Panc1 (cell line): ENCODE results near the gene CLASRP. TPM values are rescaled to one million over a fixed set of nuclear protein-coding genes. Genes with fewer than 3 reads are reported as not detected.

Experiments
- ATAC-seq: fragments of 200-7000 bp; cut with Tn5 transposase; 2 replicates; pipeline ENCODE4 v1.9.1; 2020; ENCODE audit warnings: mild to moderate bottlenecking, moderate library complexity
- BruUV-seq: library from RNA; stranded (reverse); fragments of 400-500 nt; replicated peaks from 2 replicates; lab custom pipeline; 2021; lab: Mats Ljungman, UMichigan
- CTCF ChIA-PET: fragments of 300-600 bp; sonication (Branson Sonifier 250); formaldehyde crosslinking; loops from one replicate; lab custom pipeline; 2022; ENCODE audit warnings: antibody characterized with exemption; lab: Charles Lee
- POLR2A ChIA-PET: fragments of 300-600 bp; sonication (Branson Sonifier 250); formaldehyde crosslinking; loops from one replicate; lab custom pipeline; 2022; ENCODE audit warnings: antibody characterized with exemption; lab: Charles Lee
- DNase-seq: peaks from one replicate; pipeline ENCODE4 v3.0.0-alpha.2; 2010; ENCODE audit warnings: low read depth, low spot score
- H3K27ac ChIP-seq: 2 replicates; pipeline ENCODE4 v1.5.1; 2011; ENCODE audit warnings: mild to moderate bottlenecking, low read length, inconsistent platforms
- H3K27me3 ChIP-seq: fragments of 200-500 bp; sonication (Bioruptor generic); 2 replicates; pipeline ENCODE4 v1.6.0; 2014; ENCODE audit warnings: low read length, inconsistent platforms; ENCODE audit not compliant: control insufficient read depth, insufficient read depth
- H3K36me3 ChIP-seq: fragments of 200-500 bp; sonication (Bioruptor generic); 2 replicates; pipeline ENCODE4 v1.5.1; 2014; ENCODE audit warnings: inconsistent platforms, mild to moderate bottlenecking, low read length, moderate library complexity; ENCODE audit not compliant: control insufficient read depth, insufficient read depth
- H3K4me1 ChIP-seq: 2 replicates; pipeline ENCODE4 v1.5.1; 2011; ENCODE audit warnings: inconsistent platforms, mild to moderate bottlenecking, low read length, moderate library complexity; ENCODE audit not compliant: control insufficient read depth, insufficient read depth
- H3K4me3 ChIP-seq, 2 experiments: 2 replicates each; pipeline ENCODE4 v1.5.1; 2011 to 2012; ENCODE audit warnings: low read depth in 2 of 2, low read length in 2 of 2, mild to moderate bottlenecking in 2 of 2, inconsistent platforms in 1 of 2, moderate library complexity in 1 of 2
- H3K9me3 ChIP-seq: fragments of 200-500 bp; sonication (Bioruptor generic); 2 replicates; pipeline ENCODE4 v1.5.1; 2014; ENCODE audit warnings: low read depth, mild to moderate bottlenecking, inconsistent platforms, low read length, moderate library complexity; ENCODE audit not compliant: control insufficient read depth, insufficient read depth
- CTCF ChIP-seq: fragments of 450-650 bp; IDR thresholded peaks from 2 replicates; pipeline ENCODE4 v1.5.1; 2017; ENCODE audit warnings: mild to moderate bottlenecking
- POLR2AphosphoS5 ChIP-seq: IDR thresholded peaks from 2 replicates; pipeline ENCODE4 v1.6.1; 2012; ENCODE audit warnings: mild to moderate bottlenecking, low read depth, low read length, moderate library complexity
- REST ChIP-seq, 2 experiments: IDR thresholded peaks; 2 replicates each; pipeline ENCODE4 v1.6.1; 2011 to 2012; ENCODE audit warnings: low read depth in 2 of 2, control low read depth in 1 of 2, low read length in 1 of 2, mild to moderate bottlenecking in 1 of 2, moderate library complexity in 1 of 2; ENCODE audit not compliant: insufficient read depth in 1 of 2
- SIN3A ChIP-seq: IDR thresholded peaks from 2 replicates; pipeline ENCODE4 v1.6.1; 2012; ENCODE audit warnings: low read depth, mild to moderate bottlenecking, low read length, moderate library complexity, borderline replicate concordance; ENCODE audit not compliant: insufficient read depth
- TCF7L2 ChIP-seq: IDR thresholded peaks from 2 replicates; pipeline ENCODE4 v1.6.1; 2011; ENCODE audit warnings: mild to moderate bottlenecking, low read depth, low read length, inconsistent platforms
- in situ Hi-C: cut with HindIII; loops from 2 replicates; pipeline ENCODE4 v1.10.0; 2016; ENCODE audit warnings: low sequenced_read_pairs, low pct_unique_long_range_greater_than_20kb
- intact Hi-C: fragments of 100-400 bp; cut with micrococcal nuclease; formaldehyde crosslinking; loops from one replicate; pipeline ENCODE4 v1.10.0; 2022; ENCODE audit not compliant: unreplicated experiment
- total RNA-seq: library from RNA; stranded (reverse); gene quantifications from one replicate; pipeline ENCODE4 v1.2.1, GENCODE V29; 2021; ENCODE audit not compliant: unreplicated experiment

The CLASRP gene
- total RNA-seq, 1 experiment from 2014 or later = 72.4 TPM

- peaks cover 5% of the 10 kb centered on the region for H3K36me3 ChIP-seq
- POLR2A ChIA-PET = no interaction called here
Observed at GRCh38 chr19:45056831-45057230, 18.0 kb downstream of the CLASRP start.

GRCh38 chr19:45057444-45057843, 18.6 kb downstream of the CLASRP start:
- ChIA-PET POLR2A (no interaction called here), CTCF (no interaction called here)
- Histone ChIP-seq H3K27me3 (no peaks in the 10 kb centered on the region), H3K4me3 (no peak overlapping the region), H3K27ac (no peak overlapping the region), H3K4me1 (no peaks in the 10 kb centered on the region), H3K9me3 (no peaks in the 10 kb centered on the region), H3K36me3 (peaks cover 5% of the 10 kb centered on the region)
- in situ Hi-C loops = no loop called here
- intact Hi-C loops = no loop called here
- ATAC-seq (no peak), DNase-seq (no peak)
- no TSS peak for BruUV-seq
- TF ChIP-seq CTCF (no peak), TCF7L2 (no peak), POLR2AphosphoS5 (no peak), REST (IDR thresholded peaks at IDR 0.05; ENCODE audit: insufficient read depth in 1 of 2, low read depth in 2 of 2, low read length in 1 of 2) (no peak), SIN3A (no peak)

More at GRCh38 chr19:45056831-45057230, 18.0 kb downstream of the CLASRP start:
- ATAC-seq (peak; percentile 43; the same call in 1 of the 2 replicates), DNase-seq (no peak)
- Histone ChIP-seq H3K4me3 (no peak overlapping the region), H3K4me1 (no peaks in the 10 kb centered on the region), H3K27me3 (no peaks in the 10 kb centered on the region), H3K27ac (no peak overlapping the region), H3K9me3 (no peaks in the 10 kb centered on the region)
- in situ Hi-C loops = no loop called here
- CTCF ChIA-PET = no interaction called here
- no peak for TF ChIP-seq CTCF
- TF ChIP-seq TCF7L2 = no peak
- no peak for TF ChIP-seq SIN3A
- no peak for TF ChIP-seq REST (IDR thresholded peaks at IDR 0.05; ENCODE audit: insufficient read depth in 1 of 2, low read depth in 2 of 2, low read length in 1 of 2)
- no peak for TF ChIP-seq POLR2AphosphoS5
- BruUV-seq = no TSS peak
- intact Hi-C loops = no loop called here
